Hematopoietic multipotent progenitor cell treated with erythropoietin and hydrocortisone succinate and interleukin-3 and kit ligand, for 8 days (in vitro differentiated cells): ENCODE measurements around the gene NRCAM.
"Not testable (repeated sequence)": the region's sequence is repeated elsewhere in the genome, so short reads cannot be mapped to it uniquely, and the experiment has no call there.

Source experiments
- DNase-seq: peaks from one replicate; pipeline ENCODE4 v3.0.0-alpha.2; 2015

The NRCAM gene

DNA sequence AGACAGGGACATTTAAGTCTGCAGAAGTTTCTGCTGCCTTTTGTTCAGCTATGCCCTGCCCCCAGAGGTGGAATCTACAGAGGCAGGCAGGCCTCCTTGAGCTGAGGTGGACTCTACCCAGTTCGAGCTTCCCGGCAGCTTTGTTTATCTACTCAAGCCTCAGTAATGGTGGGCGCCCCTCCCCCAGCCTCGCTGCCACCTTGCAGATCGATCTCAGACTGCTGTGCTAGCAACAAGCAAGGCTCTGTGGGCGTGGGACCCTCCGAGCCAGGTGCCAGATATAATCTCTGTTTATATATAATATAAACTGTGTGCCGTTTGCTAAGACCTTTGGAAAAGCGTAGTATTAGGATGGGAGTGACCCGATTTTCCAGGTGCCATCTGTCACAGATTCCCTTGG lies 63.1 kb downstream of the NRCAM start:
- DNase-seq: not testable (repeated sequence)

DNA sequence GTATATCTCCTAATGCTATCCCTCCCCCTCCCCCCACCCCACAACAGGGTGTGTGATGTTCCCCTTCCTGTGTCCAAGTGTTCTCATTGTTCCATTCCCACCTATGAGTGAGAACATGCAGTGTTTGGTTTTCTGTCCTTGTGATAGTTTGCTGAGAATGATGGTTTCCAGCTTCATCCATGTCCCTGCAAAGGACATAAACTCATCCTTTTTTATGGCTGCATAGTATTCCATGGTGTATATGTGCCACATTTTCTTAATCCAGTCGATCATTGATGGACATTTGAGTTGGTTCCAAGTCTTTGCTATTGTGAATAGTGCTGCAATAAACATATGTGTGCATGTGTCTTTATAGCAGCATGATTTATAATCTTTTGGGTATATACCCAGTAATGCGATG lies 68.5 kb downstream of the NRCAM start:
- DNase-seq: not testable (repeated sequence)

DNA sequence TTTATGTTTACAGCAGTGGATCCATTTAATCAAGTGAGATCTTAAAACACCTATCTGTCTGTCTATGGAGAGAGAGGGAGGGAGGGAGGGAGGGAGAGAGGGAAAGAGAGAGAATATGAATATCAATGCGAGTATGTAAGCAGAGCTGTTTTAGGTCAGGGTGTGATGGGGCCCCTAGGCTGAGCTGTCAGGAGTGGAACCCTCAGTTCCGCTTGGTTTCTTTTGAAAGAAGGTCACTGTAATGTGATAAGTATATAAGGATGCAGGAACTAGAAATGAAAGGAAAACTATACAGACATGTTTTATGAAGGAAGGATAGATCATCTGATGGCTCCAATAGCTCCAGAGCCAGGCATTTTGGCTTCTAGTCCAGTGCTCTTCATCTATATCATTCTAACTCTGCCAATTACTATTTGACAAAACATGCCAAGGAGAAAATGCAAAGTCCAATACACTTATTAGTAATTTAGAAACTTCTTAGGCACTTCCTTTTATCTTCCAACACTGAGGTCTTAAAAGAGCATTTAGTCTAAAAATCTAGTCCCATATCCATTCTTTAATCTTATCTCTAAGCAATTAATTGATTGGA lies 70.3 kb downstream of the NRCAM start:
- DNase-seq: no peak

DNA sequence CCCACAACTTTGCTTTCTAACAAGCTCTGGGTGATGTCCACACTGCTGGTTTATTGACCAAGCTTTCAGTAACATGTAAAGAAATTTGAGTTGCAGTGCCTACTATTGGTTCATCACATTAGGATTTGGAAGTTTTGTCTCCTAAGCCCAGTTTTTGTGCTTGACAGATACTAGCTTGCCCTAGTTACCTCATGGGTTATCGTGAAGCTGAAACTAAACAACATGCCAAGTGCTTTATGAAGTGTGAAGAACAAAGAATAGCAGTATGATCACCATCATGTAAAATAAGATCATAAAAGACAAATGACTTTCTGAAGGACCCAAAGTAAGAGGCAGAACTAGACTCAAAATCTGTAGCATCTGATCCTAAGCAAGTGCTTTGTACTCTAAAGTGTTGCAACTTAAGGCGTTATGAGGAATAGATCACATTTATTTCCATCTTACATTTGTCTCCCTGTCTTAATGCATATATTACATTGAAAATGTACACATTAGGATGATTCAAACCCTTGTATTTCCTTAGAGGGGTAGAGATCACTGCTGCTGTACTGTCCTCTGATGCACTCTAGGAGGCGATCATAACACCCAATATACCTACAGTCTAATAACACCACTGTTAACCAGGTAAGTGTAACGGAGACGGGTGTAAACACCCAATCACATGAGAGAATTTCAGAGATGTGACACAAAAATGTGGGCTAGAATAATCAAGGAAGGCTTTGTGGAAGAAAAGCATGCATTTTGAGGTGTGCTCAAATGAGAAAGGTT lies 71.3 kb downstream of the NRCAM start:
- DNase-seq: no peak

DNA sequence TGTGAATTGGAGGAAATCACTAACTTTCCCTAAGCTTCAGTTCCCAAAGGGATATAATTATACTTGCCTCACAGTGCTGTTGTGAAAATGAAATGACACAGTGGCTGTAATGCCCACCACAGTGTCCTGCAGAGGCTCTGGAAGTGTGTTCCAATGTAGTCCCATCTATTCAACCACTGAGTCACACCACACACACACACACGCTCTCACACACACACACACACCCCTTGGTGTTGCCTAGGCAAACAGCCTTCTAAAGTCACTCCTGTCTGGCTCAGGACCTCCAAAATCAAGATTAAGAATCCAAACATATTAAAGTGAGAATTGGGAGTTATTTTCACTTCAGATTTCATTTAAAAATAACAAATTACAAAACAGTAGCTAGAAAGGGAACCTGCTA lies 73.3 kb downstream of the NRCAM start:
- no peak for DNase-seq

DNA sequence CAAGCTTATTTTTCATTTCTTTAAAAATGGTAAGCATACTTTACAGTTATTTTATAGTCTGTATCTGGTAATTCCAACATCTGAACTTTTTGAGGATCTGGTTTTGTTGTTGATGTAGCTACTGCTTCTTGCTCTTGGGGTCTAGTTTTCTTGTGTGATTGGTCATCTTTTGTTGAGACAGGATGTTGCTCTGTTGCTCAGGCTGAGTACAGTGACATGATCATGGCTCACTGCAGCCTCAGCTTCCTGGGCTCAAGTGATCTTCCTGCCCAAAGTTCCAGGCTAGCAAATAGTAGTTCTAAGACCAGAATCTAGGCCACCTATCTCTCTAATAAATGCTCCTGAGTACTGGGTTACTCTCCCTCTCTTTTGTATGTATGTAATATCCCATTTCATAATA lies 75.7 kb downstream of the NRCAM start:
- DNase-seq: no peak

DNA sequence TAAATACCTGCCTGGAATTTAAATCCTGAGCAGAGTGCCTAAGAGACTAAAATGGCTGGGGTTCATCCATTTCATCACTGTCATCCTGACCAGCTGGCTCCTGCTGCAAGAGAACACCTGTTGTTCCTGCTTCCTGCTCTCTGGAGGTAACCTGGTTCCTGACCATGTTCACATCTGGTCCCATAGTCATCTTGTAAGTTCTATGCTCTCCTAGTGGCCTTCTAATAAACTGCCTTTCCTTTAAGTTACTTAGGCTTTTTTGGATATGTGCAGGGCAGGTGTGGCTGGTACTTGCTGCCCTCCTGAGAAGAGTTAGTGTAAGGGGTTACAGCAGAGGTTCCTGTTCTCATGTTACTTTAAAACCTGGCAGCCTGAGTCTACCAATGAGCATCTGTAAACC lies 80.0 kb downstream of the NRCAM start:
- DNase-seq: no peak

DNA sequence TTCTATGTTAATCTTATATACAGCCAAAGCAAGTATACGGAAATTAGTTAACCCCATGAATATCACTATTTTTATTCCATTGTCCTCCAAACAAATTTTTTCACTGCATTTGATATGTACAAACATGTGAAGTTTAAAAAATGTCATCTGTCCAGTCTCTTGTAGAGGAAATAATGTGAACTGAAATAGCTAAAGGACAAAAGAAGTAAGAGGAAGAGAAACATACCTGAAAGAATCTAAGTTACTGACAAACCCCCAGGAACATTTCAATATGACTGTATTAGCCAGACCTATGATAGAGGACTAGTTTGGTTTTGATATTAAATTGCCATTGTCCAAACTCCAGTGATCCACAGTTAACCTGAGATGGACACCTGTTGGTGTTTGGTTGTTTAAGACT lies 80.6 kb downstream of the NRCAM start:
- no peak for DNase-seq

DNA sequence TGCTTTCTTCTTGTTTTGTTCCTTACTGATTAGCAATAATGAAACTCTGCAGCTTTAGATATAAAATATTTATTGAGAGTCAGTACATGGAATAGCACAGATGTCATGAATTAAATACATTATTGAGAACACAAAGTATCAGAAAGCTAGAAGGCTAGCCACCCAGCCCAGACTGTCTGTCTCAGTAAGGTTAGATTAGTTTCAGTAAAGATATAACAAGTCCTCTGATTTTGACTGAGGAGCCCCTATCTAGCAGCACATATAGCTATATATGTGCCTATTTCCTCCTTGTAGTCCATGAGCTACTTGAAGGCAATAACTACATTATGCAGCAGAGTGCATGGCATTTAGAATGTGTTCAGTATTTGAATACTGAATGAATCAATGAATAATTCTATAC lies 81.3 kb downstream of the NRCAM start:
- DNase-seq: no peak

DNA sequence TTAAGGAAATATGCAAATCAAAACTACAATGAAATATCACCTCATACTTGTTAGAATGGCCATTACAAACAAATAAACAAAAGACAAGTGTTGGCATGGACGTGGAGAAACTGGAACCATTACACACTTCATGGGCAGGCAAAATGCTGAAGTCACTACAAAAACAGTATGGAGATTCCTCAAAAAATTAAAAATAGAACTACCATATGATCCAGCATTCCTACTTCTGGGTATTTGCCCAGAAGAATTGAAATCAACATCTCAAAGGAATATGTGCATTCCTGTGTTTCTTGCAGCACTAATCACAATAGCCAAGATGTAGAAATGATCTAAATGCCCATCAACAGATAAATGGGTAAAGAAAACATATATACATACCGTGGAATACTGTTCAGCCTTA lies 83.6 kb downstream of the NRCAM start:
- DNase-seq: no peak

DNA sequence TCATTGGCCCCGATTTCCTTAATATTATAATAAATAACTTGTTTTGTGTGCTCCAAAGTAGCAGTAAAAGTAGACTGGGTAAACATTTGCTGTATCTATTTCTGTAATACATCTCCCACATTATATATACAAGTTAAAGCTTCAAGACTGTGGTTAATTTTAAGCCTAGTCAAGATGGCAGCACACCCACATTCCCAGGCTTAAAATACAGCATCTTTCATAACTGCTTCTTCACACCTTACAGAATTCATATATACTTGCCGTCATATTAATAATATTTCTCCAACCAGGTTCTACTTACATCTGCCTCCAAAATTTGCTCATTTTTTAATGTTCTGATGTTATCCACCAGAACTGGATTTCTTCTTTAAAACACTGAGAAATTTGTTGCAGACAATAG lies 85.6 kb downstream of the NRCAM start:
- DNase-seq: no peak

DNA sequence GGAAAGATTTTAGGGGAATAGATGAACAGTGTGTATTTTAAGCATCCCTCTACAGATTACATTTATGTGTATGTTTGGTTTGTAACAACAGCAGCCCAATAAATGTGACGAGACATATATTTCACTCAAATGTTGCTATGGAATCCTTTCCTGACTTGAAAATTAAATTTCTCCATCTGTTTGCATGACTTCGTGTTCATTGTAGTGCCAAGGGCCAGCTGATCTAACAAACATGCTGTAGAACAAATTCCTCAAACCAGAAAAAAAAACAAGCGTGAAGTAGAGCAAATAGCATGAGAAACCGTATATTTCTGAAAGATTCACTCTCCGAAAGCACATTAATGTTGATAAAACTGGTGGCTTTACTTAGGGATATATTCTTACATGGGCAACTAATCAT lies 87.8 kb downstream of the NRCAM start:
- DNase-seq: no peak

DNA sequence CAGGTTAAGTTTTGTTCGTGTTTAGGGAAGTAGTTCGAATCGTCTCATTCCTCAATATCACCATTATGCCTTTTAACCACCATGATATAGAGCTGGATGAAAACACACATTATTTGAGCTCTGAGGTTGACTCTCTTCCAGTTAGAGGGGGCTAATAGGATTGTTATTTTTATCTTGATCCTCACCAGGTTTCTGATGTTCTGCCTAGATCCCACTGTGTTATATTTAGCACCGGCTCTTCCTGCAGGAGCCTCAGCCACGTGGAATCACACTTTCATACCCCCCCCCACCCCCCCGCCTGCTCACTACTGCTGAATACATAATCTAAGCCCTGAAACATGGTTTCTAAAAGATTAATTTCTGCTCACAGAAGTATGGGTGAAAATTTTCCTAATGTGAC lies 88.3 kb downstream of the NRCAM start:
- no peak for DNase-seq

DNA sequence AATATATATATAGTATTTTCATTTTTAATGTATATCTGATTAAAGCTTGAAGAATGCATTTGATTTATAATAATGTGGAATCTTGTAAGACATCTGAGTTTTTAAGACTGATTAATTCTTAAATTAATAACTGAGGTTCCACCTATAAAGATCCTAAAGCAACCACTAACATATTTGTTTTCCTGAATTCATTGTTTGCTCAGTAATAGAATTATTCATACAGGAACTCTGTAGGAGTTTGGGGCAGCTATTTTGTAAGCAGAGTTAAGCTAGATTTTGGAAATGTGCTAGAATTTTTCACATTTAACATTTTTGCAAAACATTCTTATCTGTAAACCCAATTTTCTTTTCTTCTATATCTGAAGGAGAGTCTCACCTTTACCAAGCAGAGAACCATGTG lies 88.9 kb downstream of the NRCAM start:
- DNase-seq: no peak

DNA sequence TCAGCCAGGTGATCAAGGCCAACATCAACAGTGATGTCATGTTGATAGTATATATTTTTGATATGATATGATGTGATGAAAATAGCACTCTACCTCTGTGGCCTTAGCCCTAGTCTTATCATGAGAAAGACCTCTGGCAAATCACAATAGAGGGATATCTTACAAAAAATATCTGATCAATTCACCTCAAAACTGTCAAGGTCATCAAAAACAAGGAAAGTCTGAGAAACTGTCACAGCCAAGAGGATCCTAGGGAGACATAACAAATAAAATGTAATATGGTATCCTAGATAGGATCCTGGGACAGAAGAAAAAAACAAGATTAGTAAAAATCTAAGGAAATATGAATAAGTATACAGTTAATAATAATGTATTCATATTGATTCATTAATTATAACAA lies 92.6 kb downstream of the NRCAM start:
- DNase-seq: no peak

DNA sequence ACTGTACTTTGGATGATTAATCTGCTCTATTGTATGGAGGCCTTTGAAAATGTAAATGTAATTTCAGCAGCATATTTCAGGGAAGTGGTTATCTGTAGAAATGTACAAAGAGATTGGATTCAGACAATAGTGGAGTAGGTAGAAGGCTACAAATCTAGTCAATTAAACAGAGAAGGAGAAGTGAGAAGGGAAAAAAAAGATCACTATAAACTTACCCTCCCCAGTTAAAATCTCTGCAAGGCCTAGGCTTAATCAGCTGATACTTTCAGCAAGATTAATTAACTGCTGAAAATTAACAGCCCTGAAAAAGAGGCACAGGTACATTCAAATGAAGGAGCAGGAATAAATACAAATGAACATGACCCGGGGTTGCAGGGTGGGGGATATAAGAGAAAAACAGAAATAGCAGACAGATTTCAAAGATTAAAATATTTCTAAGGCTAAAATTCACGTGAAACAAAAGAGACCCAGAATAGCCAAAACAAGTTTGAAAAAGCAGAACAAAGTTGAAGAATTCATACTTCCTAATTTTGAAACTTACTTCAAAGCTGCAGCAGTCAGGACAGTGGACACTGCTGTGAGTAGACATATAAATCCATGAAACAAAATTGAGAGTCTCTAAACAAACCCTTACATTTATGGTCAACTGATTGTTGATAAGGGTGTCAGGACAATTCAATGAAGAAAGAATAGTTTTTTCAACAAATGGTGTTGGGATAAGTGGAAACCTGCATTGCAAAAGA lies 96.0 kb downstream of the NRCAM start:
- DNase-seq: no peak

DNA sequence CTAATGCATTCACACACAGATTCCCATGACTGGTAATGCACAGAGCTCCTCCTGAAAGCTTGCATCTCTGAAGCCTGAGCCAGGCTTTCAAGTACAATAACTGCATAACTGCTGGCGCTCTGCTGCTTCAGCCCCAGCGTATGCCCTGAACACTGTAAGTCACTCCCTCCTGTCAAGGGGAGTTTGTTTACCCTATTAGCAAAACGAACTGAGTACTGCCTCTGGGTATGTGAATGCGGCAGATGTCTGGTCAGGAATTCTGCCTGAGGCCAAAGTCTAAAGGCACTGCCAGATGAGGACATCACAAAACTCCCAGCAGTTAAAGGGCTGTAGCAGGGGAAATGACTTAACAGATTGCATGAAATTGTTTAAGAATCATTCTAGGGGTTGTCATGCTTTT lies 97.7 kb downstream of the NRCAM start:
- no peak for DNase-seq

DNA sequence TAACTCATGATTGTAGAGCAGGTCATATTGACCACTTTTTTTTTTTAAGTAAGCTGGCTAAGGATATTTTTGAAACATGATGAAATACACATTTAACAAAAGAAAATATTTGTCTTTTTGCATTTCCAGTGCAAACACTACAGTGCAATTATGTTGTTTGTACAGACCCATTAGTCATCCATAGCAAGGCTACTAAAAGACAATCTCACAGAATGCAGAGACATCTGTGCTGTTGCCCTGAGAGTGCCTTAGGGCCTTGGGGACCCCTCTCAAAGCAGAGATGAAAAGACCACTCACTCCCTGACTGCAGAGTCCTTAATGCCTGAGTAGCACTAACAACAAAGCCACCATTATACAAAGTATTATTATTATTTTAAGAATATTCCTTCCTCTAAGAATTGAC lies 104.5 kb downstream of the NRCAM start:
- no peak for DNase-seq

DNA sequence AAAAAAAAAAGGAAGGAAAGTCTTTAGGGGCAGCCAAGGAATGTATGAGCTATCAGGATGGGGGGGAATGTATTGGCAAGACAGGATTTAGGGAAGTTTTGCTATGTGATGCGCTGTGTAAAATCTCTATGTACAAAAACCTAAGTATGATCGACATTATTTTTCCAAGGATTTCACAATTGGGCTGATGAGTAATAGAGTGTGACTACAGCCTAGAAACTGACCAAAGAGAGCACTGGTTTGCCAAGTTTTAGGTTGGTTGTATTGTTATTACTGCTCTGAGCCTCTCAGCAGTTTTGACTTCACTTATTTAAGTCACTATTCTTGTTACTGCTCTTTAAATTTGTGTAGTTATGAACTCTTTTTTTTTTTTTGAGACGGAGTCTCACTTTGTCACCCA lies 107.3 kb downstream of the NRCAM start:
- DNase-seq: no peak

DNA sequence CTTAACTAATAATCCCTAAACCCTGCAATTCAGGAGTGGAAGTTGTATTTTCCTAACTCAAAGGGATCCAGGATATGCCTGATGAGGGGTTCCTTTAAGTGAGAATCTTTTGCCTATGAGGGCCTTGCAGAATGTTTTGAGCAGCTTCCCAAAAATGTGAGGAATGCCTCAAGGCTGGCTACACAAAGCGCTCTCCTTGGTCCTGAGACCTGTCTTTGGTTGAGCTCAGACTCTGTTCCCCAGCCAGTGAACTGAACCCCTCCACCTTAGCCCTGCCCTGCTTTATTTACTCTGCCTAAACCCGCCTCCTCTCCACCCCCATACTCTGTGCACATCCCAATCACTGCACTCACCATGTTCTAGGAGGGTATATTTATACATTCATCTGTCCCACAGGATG lies 108.6 kb downstream of the NRCAM start:
- DNase-seq: no peak

DNA sequence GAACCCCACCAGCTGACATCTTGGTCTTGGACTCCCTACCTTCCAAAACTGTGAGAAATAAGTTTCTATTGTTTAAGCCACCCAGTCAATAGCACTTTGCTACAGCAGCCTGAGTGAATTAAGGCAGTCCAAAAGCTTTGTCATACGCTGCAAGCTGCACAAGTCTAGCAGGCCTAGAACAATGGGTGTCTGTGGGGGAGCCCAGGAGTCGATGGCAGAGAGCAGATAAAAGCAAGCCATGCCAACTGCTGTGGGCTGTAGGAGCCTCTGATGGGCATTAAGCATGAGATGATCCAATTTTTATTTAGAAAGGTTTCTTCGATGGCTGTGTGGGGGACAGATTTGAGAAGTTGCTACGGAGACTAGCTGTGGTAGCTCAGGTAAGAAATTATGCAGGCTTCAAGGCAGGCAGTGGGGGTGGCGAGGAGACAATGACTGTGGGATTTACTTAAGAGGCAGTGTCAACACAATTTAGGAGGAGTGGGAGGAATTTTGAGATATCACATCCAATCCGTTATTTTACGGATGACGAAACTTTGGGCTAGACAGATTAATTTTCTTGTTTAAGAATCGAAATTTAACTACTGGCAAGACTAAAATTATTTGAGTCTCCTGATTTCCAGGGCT lies 110.4 kb downstream of the NRCAM start:
- DNase-seq: no peak

DNA sequence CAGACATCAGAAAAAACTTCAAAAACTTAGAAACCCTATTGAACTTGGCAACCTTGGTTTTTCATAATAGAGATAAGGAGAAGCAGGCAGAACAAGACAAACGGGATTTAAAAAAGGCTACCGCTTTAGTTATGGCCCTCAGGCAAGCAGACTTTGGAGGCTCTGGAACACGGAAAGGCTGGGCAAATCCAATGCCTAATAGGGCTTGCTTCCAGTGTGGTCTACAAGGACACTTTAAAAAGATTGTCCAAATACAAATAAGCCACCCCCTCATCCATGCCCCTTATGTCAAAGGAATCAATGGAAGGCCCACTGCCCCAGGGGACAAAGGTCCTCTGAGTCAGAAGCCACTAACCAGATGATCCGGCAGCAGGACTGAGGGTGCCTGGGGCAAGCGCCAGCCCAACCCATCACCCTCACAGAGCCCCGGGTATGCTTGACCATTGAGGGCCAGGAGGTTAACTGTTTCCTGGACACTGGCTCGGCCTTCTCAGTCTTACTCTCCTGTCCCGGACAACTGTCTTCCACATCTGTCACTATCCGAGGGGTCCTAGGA lies 115.3 kb downstream of the NRCAM start:
- DNase-seq: no peak

DNA sequence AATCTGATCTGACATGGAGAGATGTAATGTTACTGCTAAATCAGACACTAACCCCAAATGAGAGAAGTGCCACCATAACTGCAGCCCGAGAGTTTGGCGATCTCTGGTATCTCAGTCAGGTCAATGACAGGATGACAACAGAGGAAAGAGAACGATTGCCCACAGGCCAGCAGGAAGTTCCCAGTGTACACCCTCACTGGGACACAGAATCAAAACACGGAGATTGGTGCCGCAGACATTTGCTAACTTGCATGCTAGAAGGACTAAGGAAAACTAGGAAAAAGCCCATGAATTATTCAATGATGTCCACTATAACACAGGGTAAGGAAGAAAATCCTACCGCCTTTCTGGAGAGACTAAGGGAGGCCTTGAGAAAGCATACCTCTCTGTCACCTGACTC lies 115.8 kb downstream of the NRCAM start:
- not testable (repeated sequence) for DNase-seq
